Neural progenitor cell (in vitro differentiated cells): ENCODE data around the gene EXOC6B. TPM values are rescaled to one million over a fixed set of nuclear protein-coding genes. Genes with fewer than 3 reads are reported as not detected.
"Not testable (repeated sequence)": the region's sequence is repeated elsewhere in the genome, so short reads cannot be mapped to it uniquely, and the experiment has no call there.

Experiments used
- DNase-seq: peaks from one replicate; pipeline ENCODE4 v3.0.0-alpha.2; 2016; ENCODE audit warnings: low spot score
- H2AFZ ChIP-seq: fragments of 200-600 bp; sonication (generic); replicated peaks from 2 replicates; pipeline ENCODE4 v1.6.1; 2016; ENCODE audit warnings: antibody characterized with exemption
- H3F3A ChIP-seq: fragments of 200-600 bp; sonication (generic); 2 replicates; pipeline ENCODE4 v1.6.1; 2016; ENCODE audit warnings: antibody characterized with exemption, low read depth
- H3K27ac ChIP-seq: fragments of 200-600 bp; sonication (generic); 2 replicates; pipeline ENCODE4 v1.5.1; 2016; ENCODE audit warnings: mild to moderate bottlenecking
- H3K27me3 ChIP-seq: fragments of 200-600 bp; sonication (generic); 2 replicates; pipeline ENCODE4 v1.6.1; 2016; ENCODE audit warnings: mild to moderate bottlenecking, moderate library complexity
- H3K36me3 ChIP-seq: fragments of 200-600 bp; sonication (generic); 2 replicates; pipeline ENCODE4 v1.5.1; 2016
- H3K4me1 ChIP-seq: fragments of 200-600 bp; sonication (generic); 2 replicates; pipeline ENCODE4 v1.6.1; 2016; ENCODE audit warnings: mixed run types
- H3K4me2 ChIP-seq: fragments of 200-600 bp; sonication (generic); 2 replicates; pipeline ENCODE4 v1.6.1; 2016
- H3K4me3 ChIP-seq: fragments of 200-600 bp; sonication (generic); 2 replicates; pipeline ENCODE4 v1.5.1; 2016
- H3K79me2 ChIP-seq: fragments of 200-600 bp; sonication (generic); 2 replicates; pipeline ENCODE4 v1.6.1; 2016; ENCODE audit warnings: low read depth
- H3K9ac ChIP-seq: fragments of 200-600 bp; sonication (generic); 2 replicates; pipeline ENCODE4 v1.6.1; 2016
- H3K9me3 ChIP-seq: fragments of 200-600 bp; sonication (generic); 2 replicates; pipeline ENCODE4 v1.5.1; 2016; ENCODE audit warnings: low read depth
- H4K20me1 ChIP-seq: fragments of 200-600 bp; sonication (generic); 2 replicates; pipeline ENCODE4 v1.6.1; 2016; ENCODE audit warnings: low read depth
- H3K27ac Mint-ChIP-seq: 3 replicates; pipeline ENCODE4 v1.8.0; 2021; ENCODE audit warnings: mixed read lengths
- H3K27me3 Mint-ChIP-seq: 2 replicates; pipeline ENCODE4 v1.8.0; 2022; ENCODE audit warnings: low read depth, mild to moderate bottlenecking, inconsistent platforms, moderate library complexity, mixed read lengths; ENCODE audit not compliant: insufficient read depth
- H3K36me3 Mint-ChIP-seq: 3 replicates; pipeline ENCODE4 v1.8.0; 2021; ENCODE audit warnings: mixed read lengths
- H3K4me1 Mint-ChIP-seq: 3 replicates; pipeline ENCODE4 v1.8.0; 2021; ENCODE audit warnings: mixed read lengths
- H3K4me3 Mint-ChIP-seq: 3 replicates; pipeline ENCODE4 v1.8.0; 2021; ENCODE audit warnings: mild to moderate bottlenecking, moderate library complexity, mixed read lengths
- H3K9me3 Mint-ChIP-seq: 3 replicates; pipeline ENCODE4 v1.8.0; 2020; ENCODE audit warnings: mixed read lengths
- CTCF ChIP-seq: fragments of 200-600 bp; sonication (generic); IDR thresholded peaks from 2 replicates; pipeline ENCODE4 v1.5.1; 2017; ENCODE audit warnings: antibody characterized with exemption, mild to moderate bottlenecking
- EZH2 ChIP-seq: fragments of 200-600 bp; sonication (generic); IDR thresholded peaks from 2 replicates; pipeline ENCODE4 v1.6.1; 2017; ENCODE audit warnings: antibody characterized with exemption, mild to moderate bottlenecking, moderate library complexity
- EZH2phosphoT487 ChIP-seq: fragments of 200-600 bp; sonication (generic); IDR thresholded peaks from 2 replicates; pipeline ENCODE4 v1.6.1; 2017; ENCODE audit warnings: antibody characterized with exemption
- total RNA-seq: library from RNA; depleted of rRNA; stranded (reverse); fragments of >200 nt; gene quantifications from 2 replicates; pipeline ENCODE4 v1.2.3, GENCODE V29; 2015; ENCODE audit warnings: low replicate concordance

The EXOC6B gene
- total RNA-seq, 1 donor from 2014 or later, result 41.2 TPM

- no peaks in the 10 kb centered on the region for H3F3A ChIP-seq
- no peaks in the 10 kb centered on the region for H3K4me1 ChIP-seq
- H3K9ac ChIP-seq, result no peak overlapping the region
- peaks cover 8% of the 10 kb centered on the region for H3K36me3 Mint-ChIP-seq
- no peaks in the 10 kb centered on the region for H3K27me3 Mint-ChIP-seq
- TF ChIP-seq EZH2phosphoT487 (no peak), EZH2 (no peak), CTCF (no peak)
- H3K4me3 ChIP-seq, result no peak overlapping the region
- no peak for DNase-seq
- H4K20me1 ChIP-seq, result no peaks in the 10 kb centered on the region
- H3K9me3 Mint-ChIP-seq, result no peaks in the 10 kb centered on the region
- no peaks in the 10 kb centered on the region for H3K27me3 ChIP-seq
- H3K27ac ChIP-seq, result no peak overlapping the region
- no peak overlapping the region for H3K4me3 Mint-ChIP-seq
- H3K4me1 Mint-ChIP-seq, result no peaks in the 10 kb centered on the region
- H3K36me3 ChIP-seq, result no peaks in the 10 kb centered on the region
- H3K27ac Mint-ChIP-seq, result no peak overlapping the region
- H3K4me2 ChIP-seq, result no peak overlapping the region
- H3K79me2 ChIP-seq, result no peaks in the 10 kb centered on the region
- no peaks in the 10 kb centered on the region for H3K9me3 ChIP-seq
- no peak overlapping the region for H2AFZ ChIP-seq
These were observed 329.4 kb downstream of the EXOC6B start for GRCh38 chr2:72496479-72496878.

GRCh38 chr2:72494392-72494791 is 331.4 kb downstream of the EXOC6B start:
- Mint-ChIP-seq H3K36me3 (peaks cover 6% of the 10 kb centered on the region), H3K4me3 (no peak overlapping the region), H3K27ac (no peak overlapping the region), H3K4me1 (no peaks in the 10 kb centered on the region), H3K27me3 (no peaks in the 10 kb centered on the region), H3K9me3 (no peaks in the 10 kb centered on the region)
- no peaks in the 10 kb centered on the region for H3F3A ChIP-seq
- H2AFZ ChIP-seq, result no peak overlapping the region
- no peaks in the 10 kb centered on the region for H3K36me3 ChIP-seq
- DNase-seq, result no peak
- TF ChIP-seq EZH2phosphoT487 (no peak), CTCF (no peak), EZH2 (no peak)
- H3K27ac ChIP-seq, result no peak overlapping the region
- H3K27me3 ChIP-seq, result no peaks in the 10 kb centered on the region
- no peak overlapping the region for H3K4me3 ChIP-seq
- no peaks in the 10 kb centered on the region for H3K79me2 ChIP-seq
- H3K4me1 ChIP-seq, result no peaks in the 10 kb centered on the region
- H3K9ac ChIP-seq, result no peak overlapping the region
- H3K9me3 ChIP-seq, result no peaks in the 10 kb centered on the region
- H3K4me2 ChIP-seq, result no peak overlapping the region
- no peaks in the 10 kb centered on the region for H4K20me1 ChIP-seq

DNA sequence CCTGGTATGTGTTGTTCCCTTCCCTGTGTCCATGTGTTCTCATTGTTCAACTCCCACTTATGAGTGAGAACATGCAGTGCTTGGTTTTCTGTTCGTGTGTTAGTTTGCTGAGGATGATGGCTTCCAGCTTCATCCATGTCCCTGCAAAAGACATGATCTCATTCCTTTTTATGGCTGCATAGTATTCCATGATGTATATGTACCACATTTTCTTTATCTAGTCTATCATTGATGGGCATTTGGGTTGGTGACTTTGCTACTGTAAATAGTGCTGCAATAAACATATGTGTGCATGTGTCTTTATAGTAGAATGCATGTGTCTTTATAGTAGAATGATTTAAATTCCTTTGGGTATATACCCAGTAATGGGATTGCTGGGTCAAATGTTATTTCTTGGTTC is 341.2 kb downstream of the EXOC6B start:
- H3K36me3 Mint-ChIP-seq, result peaks cover 15% of the 10 kb centered on the region
- not testable (repeated sequence) for H3K4me1 Mint-ChIP-seq

DNA sequence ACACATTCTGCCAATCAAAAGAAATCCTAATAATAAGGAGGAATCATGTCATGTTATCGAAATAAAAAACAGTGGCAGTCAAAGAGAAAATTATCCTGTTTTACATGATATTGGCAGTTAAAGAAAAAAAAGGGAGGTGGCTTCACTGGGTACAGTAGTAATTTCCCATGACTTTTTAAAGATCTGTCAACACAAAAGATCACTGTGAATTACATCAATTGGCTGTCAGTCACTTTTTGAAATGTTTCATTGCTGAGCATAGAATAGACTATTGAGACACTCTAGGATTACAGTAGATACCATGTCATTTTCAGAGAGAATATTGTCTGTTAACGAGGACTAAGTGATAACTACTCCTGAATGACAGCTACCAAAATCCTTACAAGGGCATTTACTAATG is 342.5 kb downstream of the EXOC6B start:
- no peaks in the 10 kb centered on the region for H3K4me1 Mint-ChIP-seq
- H2AFZ ChIP-seq, result no peak overlapping the region
- peaks cover 15% of the 10 kb centered on the region for H3K36me3 Mint-ChIP-seq
- no peaks in the 10 kb centered on the region for H3K27me3 Mint-ChIP-seq
- H4K20me1 ChIP-seq, result no peaks in the 10 kb centered on the region
- TF ChIP-seq EZH2phosphoT487 (no peak), EZH2 (no peak), CTCF (no peak)
- H3K4me3 ChIP-seq, result no peak overlapping the region
- no peak overlapping the region for H3K4me3 Mint-ChIP-seq
- H3K4me1 ChIP-seq, result no peaks in the 10 kb centered on the region
- no peaks in the 10 kb centered on the region for H3K9me3 Mint-ChIP-seq
- H3K27ac Mint-ChIP-seq, result no peak overlapping the region
- DNase-seq, result no peak
- no peaks in the 10 kb centered on the region for H3F3A ChIP-seq
- no peak overlapping the region for H3K4me2 ChIP-seq
- H3K36me3 ChIP-seq, result no peaks in the 10 kb centered on the region
- no peak overlapping the region for H3K9ac ChIP-seq
- H3K9me3 ChIP-seq, result no peaks in the 10 kb centered on the region
- no peaks in the 10 kb centered on the region for H3K27me3 ChIP-seq
- H3K79me2 ChIP-seq, result no peaks in the 10 kb centered on the region
- H3K27ac ChIP-seq, result no peak overlapping the region

More for the DNA sequence above, 341.2 kb downstream of the EXOC6B start:
- H3K9me3 Mint-ChIP-seq, H3K36me3 ChIP-seq, H4K20me1 ChIP-seq, H3K4me2 ChIP-seq, H3F3A ChIP-seq, H3K79me2 ChIP-seq, H3K4me3 ChIP-seq, H3K4me1 ChIP-seq, H3K27ac ChIP-seq, H2AFZ ChIP-seq, DNase-seq, H3K27ac Mint-ChIP-seq, H3K27me3 ChIP-seq, H3K4me3 Mint-ChIP-seq, H3K9ac ChIP-seq, H3K9me3 ChIP-seq, H3K27me3 Mint-ChIP-seq: not testable (repeated sequence)
